Chondrocyte (in vitro differentiated cells): Measurements from ENCODE around the gene ARMC10. TPM values are rescaled to one million over a fixed set of nuclear protein-coding genes. Genes with fewer than 3 reads are reported as not detected.
"Not testable (repeated sequence)": the region's sequence is repeated elsewhere in the genome, so short reads cannot be mapped to it uniquely, and the experiment has no call there.

ENCODE experiments used
- DNase-seq: peaks from one replicate; pipeline ENCODE4 v3.0.0; 2021; ENCODE audit warnings: mixed read lengths, low spot score
- H3K27ac Mint-ChIP-seq: one replicate; pipeline ENCODE4 v1.8.0; 2021; ENCODE audit warnings: mild to moderate bottlenecking, moderate library complexity, mixed read lengths; ENCODE audit not compliant: unreplicated experiment
- H3K27me3 Mint-ChIP-seq: 2 replicates; pipeline ENCODE4 v1.8.0; 2021; ENCODE audit warnings: low read depth, mixed read lengths
- H3K36me3 Mint-ChIP-seq: 2 replicates; pipeline ENCODE4 v1.8.0; 2021; ENCODE audit warnings: low read depth, mixed read lengths
- H3K4me1 Mint-ChIP-seq: 2 replicates; pipeline ENCODE4 v1.8.0; 2021; ENCODE audit warnings: low read depth, mild to moderate bottlenecking, mixed read lengths
- H3K4me3 Mint-ChIP-seq: one replicate; pipeline ENCODE4 v1.8.0; 2021; ENCODE audit warnings: mild to moderate bottlenecking, moderate library complexity, mixed read lengths; ENCODE audit not compliant: unreplicated experiment
- H3K9me3 Mint-ChIP-seq: 2 replicates; pipeline ENCODE4 v1.8.0; 2021; ENCODE audit warnings: low read depth, mixed read lengths
- total RNA-seq: library from RNA; stranded (reverse); gene quantifications from 3 replicates; pipeline ENCODE4 v1.2.1, GENCODE V29; 2021
- TF ChIP-seq, protein P1 (sequence below): fragments of 200-600 bp; sonication (generic); IDR thresholded peaks from 2 replicates; pipeline ENCODE4 v1.5.0; 2021; ENCODE audit warnings: antibody characterized with exemption, mild to moderate bottlenecking, moderate library complexity

ARMC10 gene
- total RNA-seq, 1 donor from 2014 or later = 22.6 TPM

DNA sequence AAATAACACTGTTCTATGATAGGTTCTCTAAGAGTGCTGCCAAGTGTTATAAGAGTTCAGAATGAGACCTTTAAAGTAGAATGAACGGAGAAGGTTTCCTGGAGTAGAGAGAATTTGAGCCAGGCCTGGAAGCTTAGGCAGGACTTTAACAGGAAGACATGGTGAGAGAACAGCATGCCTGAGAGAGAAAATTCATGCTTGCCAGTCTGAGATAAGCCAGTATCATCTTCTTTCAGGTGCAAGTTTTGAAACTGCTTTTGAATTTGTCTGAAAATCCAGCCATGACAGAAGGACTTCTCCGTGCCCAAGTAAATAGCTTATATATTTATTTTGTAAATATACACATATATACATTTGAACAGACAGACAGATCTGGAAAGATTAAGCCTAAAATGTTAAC is 22.1 kb downstream of the ARMC10 start:
- Mint-ChIP-seq H3K27me3 (no peaks in the 10 kb centered on the region), H3K4me1 (peaks cover 3% of the 10 kb centered on the region), H3K9me3 (no peaks in the 10 kb centered on the region), H3K4me3 (no peak overlapping the region), H3K27ac (no peak overlapping the region), H3K36me3 (peaks cover 6% of the 10 kb centered on the region)
- no peak for DNase-seq
- TF ChIP-seq, protein P1, sequence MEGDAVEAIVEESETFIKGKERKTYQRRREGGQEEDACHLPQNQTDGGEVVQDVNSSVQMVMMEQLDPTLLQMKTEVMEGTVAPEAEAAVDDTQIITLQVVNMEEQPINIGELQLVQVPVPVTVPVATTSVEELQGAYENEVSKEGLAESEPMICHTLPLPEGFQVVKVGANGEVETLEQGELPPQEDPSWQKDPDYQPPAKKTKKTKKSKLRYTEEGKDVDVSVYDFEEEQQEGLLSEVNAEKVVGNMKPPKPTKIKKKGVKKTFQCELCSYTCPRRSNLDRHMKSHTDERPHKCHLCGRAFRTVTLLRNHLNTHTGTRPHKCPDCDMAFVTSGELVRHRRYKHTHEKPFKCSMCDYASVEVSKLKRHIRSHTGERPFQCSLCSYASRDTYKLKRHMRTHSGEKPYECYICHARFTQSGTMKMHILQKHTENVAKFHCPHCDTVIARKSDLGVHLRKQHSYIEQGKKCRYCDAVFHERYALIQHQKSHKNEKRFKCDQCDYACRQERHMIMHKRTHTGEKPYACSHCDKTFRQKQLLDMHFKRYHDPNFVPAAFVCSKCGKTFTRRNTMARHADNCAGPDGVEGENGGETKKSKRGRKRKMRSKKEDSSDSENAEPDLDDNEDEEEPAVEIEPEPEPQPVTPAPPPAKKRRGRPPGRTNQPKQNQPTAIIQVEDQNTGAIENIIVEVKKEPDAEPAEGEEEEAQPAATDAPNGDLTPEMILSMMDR = no peak

DNA sequence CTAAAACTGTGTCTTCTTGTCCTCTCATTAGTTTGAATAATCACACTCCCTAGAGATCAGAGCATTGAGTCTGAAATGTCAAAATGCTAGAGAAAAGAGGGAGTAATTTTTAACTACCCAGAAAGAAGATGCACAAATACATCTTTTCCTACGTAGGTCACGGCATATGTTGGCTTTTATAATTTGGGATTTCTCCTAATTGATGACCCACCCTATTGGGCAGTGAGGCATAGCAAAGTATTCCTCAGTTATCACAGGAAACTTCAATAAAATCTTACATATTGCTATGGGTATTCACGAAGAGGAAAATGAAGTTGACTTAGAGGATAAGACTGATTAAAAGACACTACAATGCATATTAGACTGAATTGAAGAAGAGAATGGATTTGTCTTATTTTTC is 25.4 kb downstream of the ARMC10 start:
- no peak for DNase-seq
- H3K36me3 Mint-ChIP-seq = peaks cover 8% of the 10 kb centered on the region
- no peaks in the 10 kb centered on the region for H3K27me3 Mint-ChIP-seq
- H3K9me3 Mint-ChIP-seq = no peaks in the 10 kb centered on the region
- no peak overlapping the region for H3K4me3 Mint-ChIP-seq
- TF ChIP-seq, protein P1 = no peak
- no peak overlapping the region for H3K27ac Mint-ChIP-seq
- H3K4me1 Mint-ChIP-seq = no peaks in the 10 kb centered on the region

DNA sequence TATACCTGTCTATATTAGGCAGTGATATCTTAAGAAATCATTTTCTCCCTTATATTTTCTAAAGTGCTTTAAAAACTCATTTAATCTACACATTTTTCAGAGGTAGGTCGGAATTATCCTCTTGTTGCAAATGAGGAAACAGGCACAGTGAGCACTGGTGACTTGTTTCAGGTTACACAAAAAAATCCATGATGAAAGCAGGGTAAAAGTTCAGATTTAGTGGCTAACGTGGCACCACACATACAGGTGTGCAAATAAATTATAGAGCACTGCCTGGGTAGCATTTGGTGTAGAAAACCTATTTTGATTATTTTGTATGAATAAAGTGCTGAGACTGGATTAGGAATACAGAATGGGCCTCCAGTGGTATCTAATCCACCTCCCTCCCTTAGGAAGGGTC is 26.6 kb downstream of the ARMC10 start:
- no peak overlapping the region for H3K27ac Mint-ChIP-seq
- H3K27me3 Mint-ChIP-seq = no peaks in the 10 kb centered on the region

DNA sequence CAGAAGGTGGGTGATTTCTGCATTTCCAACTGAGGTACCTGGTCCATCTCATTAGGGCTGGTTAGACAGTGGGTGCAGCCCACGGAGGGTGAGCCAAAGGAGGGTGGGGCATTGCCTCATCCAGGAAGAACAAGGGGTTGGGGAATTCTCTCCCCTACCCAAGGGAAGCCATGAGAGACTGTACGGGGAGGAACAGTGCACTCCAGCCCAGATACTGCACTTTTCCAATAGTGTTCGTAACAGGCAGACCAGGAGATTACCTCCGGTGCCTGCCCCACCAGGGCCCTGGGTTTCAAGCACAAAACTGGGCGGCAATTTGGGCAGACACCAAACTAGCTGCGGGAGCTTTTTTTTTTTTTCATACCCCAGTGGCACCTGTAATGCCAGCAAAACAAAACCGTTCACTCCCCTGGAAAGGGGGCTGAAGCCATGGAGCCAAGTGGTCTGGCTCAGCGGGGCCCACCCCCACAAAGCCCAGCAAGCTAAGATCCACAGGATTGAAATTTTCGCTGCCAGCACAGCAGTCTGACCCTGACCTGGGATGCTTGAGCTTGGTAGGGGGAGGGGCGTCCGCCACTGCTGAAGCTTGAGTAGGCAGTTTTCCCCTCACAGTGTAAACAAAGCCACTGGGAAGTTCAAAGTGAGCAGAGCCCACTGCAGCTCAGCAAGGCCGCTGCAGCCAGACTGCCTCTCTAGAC is 31.2 kb downstream of the ARMC10 start:
- TF ChIP-seq, protein P1 = no peak
- Mint-ChIP-seq H3K27me3 (no peaks in the 10 kb centered on the region), H3K4me3 (no peak overlapping the region), H3K4me1 (peaks cover 3% of the 10 kb centered on the region), H3K36me3 (peaks cover 30% of the 10 kb centered on the region), H3K9me3 (peaks cover 20% of the 10 kb centered on the region), H3K27ac (no peak overlapping the region)
- DNase-seq = no peak

More for the DNA sequence above, 26.6 kb downstream of the ARMC10 start:
- DNase-seq = no peak
- H3K4me1 Mint-ChIP-seq = peaks cover under 1% of the 10 kb centered on the region
- peaks cover 5% of the 10 kb centered on the region for H3K36me3 Mint-ChIP-seq
- H3K9me3 Mint-ChIP-seq = no peaks in the 10 kb centered on the region
- TF ChIP-seq, protein P1 = no peak
- no peak overlapping the region for H3K4me3 Mint-ChIP-seq

DNA sequence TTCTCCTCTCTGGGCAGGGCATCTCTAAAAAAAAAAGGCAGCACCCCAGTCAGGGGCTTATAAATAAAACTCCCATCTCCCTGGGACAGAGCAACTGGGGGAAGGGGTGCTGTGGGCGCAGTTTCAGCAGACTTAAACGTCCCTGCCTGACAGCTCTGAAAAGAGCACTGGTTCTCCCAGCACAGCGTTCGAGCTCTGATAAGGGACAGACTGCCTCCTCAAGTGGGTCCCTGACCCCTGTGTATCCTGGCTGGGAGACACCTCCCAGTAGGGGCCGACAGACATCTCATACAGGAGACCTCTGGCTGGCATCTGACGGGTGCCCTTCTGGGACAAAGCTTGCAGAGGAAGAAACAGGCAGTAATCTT is 31.7 kb downstream of the ARMC10 start:
- not testable (repeated sequence) for H3K4me1 Mint-ChIP-seq, H3K27ac Mint-ChIP-seq, DNase-seq, H3K27me3 Mint-ChIP-seq, H3K4me3 Mint-ChIP-seq
- peaks cover 21% of the 10 kb centered on the region for H3K9me3 Mint-ChIP-seq
- peaks cover 30% of the 10 kb centered on the region for H3K36me3 Mint-ChIP-seq

DNA sequence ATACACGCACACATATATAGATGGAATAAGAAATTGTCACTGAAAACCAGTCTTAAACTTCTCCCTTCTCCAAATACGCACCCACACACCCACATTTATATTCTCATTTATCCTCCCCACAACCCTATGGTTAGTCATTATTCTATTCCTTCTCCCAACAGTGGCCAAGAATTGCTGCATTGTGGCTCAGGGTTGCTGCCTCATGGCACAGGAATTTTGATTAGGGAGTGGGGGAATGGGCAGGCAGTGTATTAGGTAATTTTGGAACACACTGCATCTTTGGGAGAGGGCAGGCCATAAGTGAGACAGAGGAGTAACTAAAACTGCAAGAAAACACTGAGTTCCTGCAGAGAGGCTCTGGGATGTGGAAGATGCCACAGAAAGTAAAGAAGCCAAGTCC is 38.2 kb downstream of the ARMC10 start:
- Mint-ChIP-seq H3K27ac (peak overlapping the region; percentile 37), H3K4me3 (no peak overlapping the region)
- DNase-seq = no peak

More for the DNA sequence above, 38.2 kb downstream of the ARMC10 start:
- H3K4me1 Mint-ChIP-seq = peaks cover 12% of the 10 kb centered on the region
- H3K36me3 Mint-ChIP-seq = peaks cover 26% of the 10 kb centered on the region
- H3K27me3 Mint-ChIP-seq = no peaks in the 10 kb centered on the region
- TF ChIP-seq, protein P1 = no peak
- H3K9me3 Mint-ChIP-seq = peaks cover 21% of the 10 kb centered on the region
